NOMO-1 (cell line): ENCODE results near the gene MTMR3.
"Not testable (repeated sequence)": the region's sequence is repeated elsewhere in the genome, so short reads cannot be mapped to it uniquely, and the experiment has no call there.

ENCODE experiments used
- DNase-seq, 2 experiments: peaks; one replicate each; lab custom pipeline; 2025; ENCODE audit not compliant: unreplicated experiment in 2 of 2; lab: John Stamatoyannopoulos, UW

Gene MTMR3

GRCh38 chr22:29883045-29883774 is at the start of gene MTMR3:
Gene MTMR3 (plus strand): TSS chr22:29883174. CDS start chr22:29971060, 87,886 bp downstream.
- peak; percentile 78 to 88 for DNase-seq

- no peak for DNase-seq
These were observed 49.5 kb upstream of the MTMR3 start for GRCh38 chr22:29833392-29833965.

- no peak for DNase-seq
These were observed 48.9 kb upstream of the MTMR3 start for GRCh38 chr22:29834046-29834445.

DNA sequence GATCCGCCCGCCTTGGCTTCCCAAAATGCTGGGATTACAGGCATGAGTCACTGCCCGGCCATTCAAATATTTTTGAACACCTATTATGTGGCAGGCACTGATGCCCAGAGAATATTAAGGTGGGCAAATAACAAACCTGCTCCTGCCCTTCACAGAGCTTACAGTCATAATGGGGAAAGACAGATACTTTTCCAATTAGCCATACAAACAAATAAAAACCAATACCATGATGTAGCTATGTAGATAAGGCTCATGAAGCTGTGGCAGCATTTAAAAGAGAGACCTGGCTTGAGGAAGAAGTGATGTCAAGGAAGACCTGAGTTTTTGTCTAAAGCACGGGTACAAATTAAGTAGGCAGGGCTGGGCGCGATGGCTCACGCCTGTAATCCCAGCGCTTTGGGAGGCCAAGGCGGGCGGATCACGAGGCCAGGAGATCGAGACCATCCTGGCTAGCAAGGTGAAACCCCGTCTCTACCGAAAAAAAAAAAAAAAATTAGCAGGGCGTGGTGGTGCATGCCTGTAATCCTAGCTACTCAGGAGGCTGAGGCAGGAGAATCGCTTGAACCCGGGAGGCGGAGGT is 46.1 kb upstream of the MTMR3 start:
- DNase-seq = not testable (repeated sequence)

DNA sequence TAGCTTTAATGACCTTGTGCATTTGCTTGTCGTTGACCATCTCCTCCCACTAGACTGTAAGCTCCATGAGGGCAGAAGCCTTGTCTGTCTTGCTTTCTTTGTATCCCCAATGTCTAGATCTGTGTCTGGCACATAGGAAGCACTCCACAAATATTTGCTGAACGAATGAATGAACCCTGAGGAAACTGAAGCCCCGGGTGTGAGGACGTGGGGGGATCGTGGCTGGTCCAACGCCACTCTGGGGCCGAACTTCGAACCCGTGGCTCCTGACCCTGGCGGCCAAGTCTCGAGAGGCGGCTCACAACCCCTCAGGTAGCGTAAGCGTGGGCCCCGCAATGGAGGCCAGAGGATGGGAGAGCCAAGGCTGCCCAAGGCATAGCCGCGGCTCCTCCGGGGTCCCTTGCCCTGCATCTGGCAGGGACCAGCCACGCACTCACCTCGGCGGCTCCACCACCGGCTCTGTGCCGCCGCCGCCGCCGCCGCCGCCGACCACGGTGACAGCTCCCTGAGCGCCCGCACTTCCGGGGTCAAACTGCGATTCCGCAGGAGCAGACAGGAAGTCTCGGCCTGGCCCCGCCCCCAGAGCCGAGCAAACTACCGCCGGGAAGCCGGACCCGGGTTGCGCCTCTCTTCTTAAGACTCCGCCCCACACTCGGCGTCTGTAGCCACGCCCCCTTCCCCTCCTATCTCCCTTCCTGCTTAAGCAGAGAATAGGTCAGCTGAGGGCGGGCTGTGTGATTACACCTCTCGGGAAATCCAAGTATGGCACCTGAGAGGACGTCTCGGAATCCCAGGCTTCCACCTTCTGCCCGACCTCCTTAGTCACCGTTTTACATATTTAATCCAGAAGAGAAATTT is 45.0 kb upstream of the MTMR3 start, which contains the start of gene ASCC2:
Gene ASCC2, minus strand, starts transcription at position 534 of the 858 bp plus-strand sequence. CDS start 5,949 bp downstream, outside the sequence.
- peak; percentile 96 for DNase-seq

DNA sequence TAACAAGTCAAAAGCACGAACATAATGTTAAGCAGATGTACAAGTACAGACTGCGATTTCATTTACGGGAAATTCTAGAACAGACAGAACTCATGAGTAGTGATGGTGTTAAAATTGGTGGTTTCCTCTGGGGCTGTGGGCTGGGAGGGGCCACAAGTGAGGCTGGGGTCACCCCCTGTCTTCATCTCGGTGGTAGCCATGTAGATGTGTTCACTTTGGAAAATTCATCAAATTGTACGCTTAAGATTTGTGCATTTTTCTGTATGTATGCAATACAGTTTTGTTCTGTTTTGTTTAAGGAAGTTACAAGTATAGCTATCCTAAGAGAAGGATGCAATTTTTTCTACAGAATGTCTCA is 44.4 kb upstream of the MTMR3 start:
- peak in 1 of 2 experiments; percentile 42 for DNase-seq

DNA sequence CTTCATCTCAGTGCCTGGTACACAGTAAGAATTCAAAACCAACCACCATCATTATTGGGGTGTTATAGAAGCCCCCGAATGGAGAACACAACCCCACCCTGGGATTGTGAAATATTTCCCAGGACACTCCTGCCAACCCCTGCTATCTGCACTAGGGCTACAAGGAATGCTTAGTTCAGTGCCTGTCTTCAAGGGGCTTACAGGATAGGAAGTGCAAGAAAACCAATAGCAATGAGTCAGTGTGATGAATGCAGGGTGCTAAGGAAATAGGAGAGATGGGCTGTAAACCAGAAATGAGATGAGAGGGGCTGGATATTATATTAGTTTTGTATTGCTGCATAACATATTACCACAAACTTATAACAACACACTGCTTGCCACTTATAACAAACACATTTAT is 43.9 kb upstream of the MTMR3 start:
- DNase-seq = no peak

DNA sequence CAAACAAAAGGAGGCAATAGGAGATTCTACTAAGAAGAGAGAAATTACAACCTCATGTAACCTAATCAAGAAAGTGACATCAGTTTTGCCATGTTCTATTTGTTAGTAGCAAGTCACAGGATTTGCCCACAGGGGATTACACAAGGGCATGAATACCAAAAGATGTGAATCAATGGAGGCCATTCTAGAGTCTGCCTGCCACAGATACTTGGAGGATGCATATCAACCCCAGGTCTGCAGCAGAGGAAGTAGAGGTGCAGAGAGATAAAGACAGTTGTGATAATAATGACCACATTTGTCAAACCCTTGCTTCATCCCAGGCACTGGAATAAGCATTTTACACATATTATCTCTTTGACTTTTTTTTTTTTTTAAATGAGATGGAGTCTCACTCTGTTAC is 42.5 kb upstream of the MTMR3 start:
- peak in 1 of 2 experiments; percentile 11 for DNase-seq

DNA sequence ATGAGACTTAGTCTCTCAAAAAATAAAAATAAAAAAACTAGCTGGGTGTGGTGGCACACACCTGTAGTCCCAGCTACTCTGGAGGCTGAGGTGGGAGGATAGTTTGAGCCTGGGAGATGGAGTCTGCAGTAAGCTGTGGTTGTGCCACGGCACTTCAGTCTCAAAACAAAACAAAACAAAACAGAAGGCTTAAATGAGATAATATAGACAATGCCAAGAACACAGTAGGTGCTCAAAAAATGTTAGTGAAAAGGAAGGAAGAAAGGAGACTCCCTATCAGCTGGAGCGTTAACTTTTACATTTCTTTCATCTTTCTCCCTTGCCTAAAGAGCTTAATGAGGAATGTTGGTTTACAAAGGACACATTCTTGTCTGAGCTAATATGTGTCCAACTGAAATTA is 40.8 kb upstream of the MTMR3 start:
- no peak for DNase-seq

- DNase-seq = no peak
These were observed 40.2 kb upstream of the MTMR3 start for GRCh38 chr22:29842740-29843139.

- no peak for DNase-seq
These were observed 36.7 kb upstream of the MTMR3 start for GRCh38 chr22:29846290-29846689.

DNA sequence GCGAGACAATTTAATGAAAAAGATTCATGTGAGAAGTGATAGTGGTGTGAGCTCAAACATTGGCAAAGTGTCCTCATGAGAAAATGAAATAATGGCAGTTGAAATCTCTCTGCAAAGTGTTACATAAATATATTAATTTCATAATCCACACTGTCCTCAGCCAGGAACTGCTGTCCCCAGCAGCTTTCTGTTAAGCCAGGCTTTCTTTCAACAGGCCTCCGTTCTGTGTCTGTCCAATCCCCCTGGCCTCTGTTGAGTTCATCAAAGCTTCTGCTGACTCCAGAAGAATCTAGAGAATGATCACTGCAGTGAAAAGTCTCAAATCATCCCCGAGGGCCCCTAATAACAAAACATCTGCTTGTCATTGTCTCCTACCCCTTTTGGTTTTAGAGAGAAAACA is 34.9 kb upstream of the MTMR3 start:
- DNase-seq = no peak

GRCh38 chr22:29854432-29854831 is 28.5 kb upstream of the MTMR3 start:
- DNase-seq = no peak

- peak in 1 of 2 experiments; percentile 25 for DNase-seq
These were observed 27.3 kb upstream of the MTMR3 start for GRCh38 chr22:29855611-29856181.

GRCh38 chr22:29856496-29856895 is 26.5 kb upstream of the MTMR3 start:
- DNase-seq = no peak

DNA sequence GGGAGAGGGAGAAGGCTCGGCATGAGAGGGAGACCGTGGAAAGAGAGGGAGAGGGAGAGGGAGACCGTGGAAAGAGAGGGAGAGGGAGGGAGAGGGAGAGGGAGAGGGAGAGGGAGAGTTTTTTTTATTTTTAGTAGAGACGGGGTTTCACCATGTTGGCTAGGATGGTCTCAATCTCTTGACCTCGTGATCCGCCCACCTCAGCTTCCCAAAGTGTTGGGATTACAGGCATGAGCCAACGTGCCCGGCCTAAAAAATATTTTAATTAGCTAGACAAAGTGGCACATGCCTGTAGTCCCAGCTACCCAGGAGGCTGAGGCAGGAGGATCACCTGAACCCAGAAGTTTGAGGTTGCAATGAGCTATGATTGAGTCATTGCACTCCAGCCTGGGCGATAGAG is 23.9 kb upstream of the MTMR3 start:
- not testable (repeated sequence) for DNase-seq

GRCh38 chr22:29860006-29860766 is 22.8 kb upstream of the MTMR3 start:
- peak; percentile 26 to 92 for DNase-seq

- no peak for DNase-seq
These were observed 21.2 kb upstream of the MTMR3 start for GRCh38 chr22:29861672-29862297.

GRCh38 chr22:29865572-29865971 is 17.4 kb upstream of the MTMR3 start:
- DNase-seq = not testable (repeated sequence)

GRCh38 chr22:29867260-29867659 is 15.7 kb upstream of the MTMR3 start:
- no peak for DNase-seq
